Skeletal muscle satellite cell (primary cell): ENCODE results near the gene LRMDA.

ENCODE experiments used
- H3K27me3 ChIP-seq: 2 replicates; pipeline ENCODE4 v1.7.0; 2013; ENCODE audit warnings: low read length; ENCODE audit not compliant: control insufficient read depth, insufficient read depth
- H3K36me3 ChIP-seq: 2 replicates; pipeline ENCODE4 v1.7.0; 2013; ENCODE audit warnings: mild to moderate bottlenecking, control low read depth, low read length; ENCODE audit not compliant: insufficient read depth
- H3K4me1 ChIP-seq: 2 replicates; pipeline ENCODE4 v1.7.0; 2013; ENCODE audit warnings: low read length; ENCODE audit not compliant: control insufficient read depth, insufficient read depth
- H3K4me2 ChIP-seq: 2 replicates; pipeline ENCODE4 v1.7.0; 2013; ENCODE audit warnings: mild to moderate bottlenecking, low read length
- H3K4me3 ChIP-seq: 2 replicates; pipeline ENCODE4 v1.7.0; 2013; ENCODE audit warnings: low read length
- H3K9ac ChIP-seq: 2 replicates; pipeline ENCODE4 v1.7.0; 2013; ENCODE audit warnings: mild to moderate bottlenecking, low read depth, low read length, moderate library complexity
- H3K9me3 ChIP-seq: replicated peaks from 2 replicates; pipeline ENCODE4 v1.7.0; 2013; ENCODE audit warnings: mild to moderate bottlenecking, control low read depth, low read length

LRMDA gene

GRCh38 chr10:75657351-75657750 is 225.9 kb downstream of the LRMDA start:
- Histone ChIP-seq H3K36me3 (no peaks in the 10 kb centered on the region), H3K4me3 (no peak overlapping the region), H3K9me3 (no peaks in the 10 kb centered on the region), H3K27me3 (peaks cover 27% of the 10 kb centered on the region), H3K4me1 (no peaks in the 10 kb centered on the region), H3K4me2 (no peak overlapping the region), H3K9ac (no peak overlapping the region)

DNA sequence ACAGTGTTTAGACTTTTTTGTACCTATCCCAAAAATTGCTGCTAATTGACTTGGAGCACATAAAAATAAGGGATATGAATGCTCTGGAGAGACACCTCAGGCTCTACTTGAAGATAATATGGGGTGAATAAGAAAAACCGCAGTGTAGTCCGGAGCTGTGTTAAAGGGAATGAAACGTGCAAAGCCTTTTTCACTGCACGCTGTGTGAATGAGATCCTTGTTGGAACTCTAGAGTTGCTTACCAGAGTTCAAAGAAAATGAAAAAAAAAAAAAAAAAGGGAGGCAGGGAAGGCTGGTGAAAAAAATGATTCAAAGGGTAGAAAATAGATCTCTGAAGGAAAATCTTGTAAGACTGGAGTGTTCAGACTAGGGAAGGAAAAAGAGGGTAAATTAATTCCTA is 226.6 kb downstream of the LRMDA start:
- Histone ChIP-seq H3K9me3 (no peaks in the 10 kb centered on the region), H3K9ac (no peak overlapping the region), H3K36me3 (no peaks in the 10 kb centered on the region), H3K27me3 (peaks cover 27% of the 10 kb centered on the region), H3K4me1 (no peaks in the 10 kb centered on the region), H3K4me3 (no peak overlapping the region), H3K4me2 (no peak overlapping the region)

GRCh38 chr10:75658496-75658895 is 227.1 kb downstream of the LRMDA start:
- Histone ChIP-seq H3K27me3 (peaks cover 27% of the 10 kb centered on the region), H3K36me3 (no peaks in the 10 kb centered on the region), H3K9ac (no peak overlapping the region), H3K9me3 (no peaks in the 10 kb centered on the region), H3K4me2 (no peak overlapping the region), H3K4me3 (no peak overlapping the region), H3K4me1 (no peaks in the 10 kb centered on the region)

- Histone ChIP-seq H3K9me3 (no peaks in the 10 kb centered on the region), H3K4me3 (no peak overlapping the region), H3K4me2 (no peak overlapping the region), H3K4me1 (no peaks in the 10 kb centered on the region), H3K9ac (no peak overlapping the region), H3K36me3 (no peaks in the 10 kb centered on the region), H3K27me3 (peaks cover 27% of the 10 kb centered on the region)
These were observed 227.5 kb downstream of the LRMDA start for GRCh38 chr10:75658915-75659314.

GRCh38 chr10:75660823-75661222 is 229.4 kb downstream of the LRMDA start:
- Histone ChIP-seq H3K9me3 (no peaks in the 10 kb centered on the region), H3K4me1 (no peaks in the 10 kb centered on the region)

DNA sequence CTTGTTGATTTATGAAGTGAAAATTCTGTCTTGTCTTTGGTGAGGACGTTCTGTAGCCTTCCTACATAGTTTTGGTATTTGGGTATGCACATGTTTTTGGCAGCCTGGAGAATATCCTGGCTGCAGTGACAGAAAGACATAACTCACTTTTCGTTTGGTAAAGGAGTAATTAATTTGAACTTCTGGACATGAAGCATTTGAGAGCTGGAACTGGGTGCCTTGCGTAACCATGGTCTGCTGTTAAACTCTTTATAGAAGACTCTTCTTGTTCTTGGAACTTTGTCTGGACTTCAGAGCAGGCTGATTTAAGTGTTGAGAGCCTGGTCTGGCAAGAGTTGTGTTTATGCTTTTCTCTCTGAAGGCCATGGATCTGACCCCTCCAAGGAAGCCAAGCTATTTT is 231.3 kb downstream of the LRMDA start:
- Histone ChIP-seq H3K27me3 (peaks cover 24% of the 10 kb centered on the region), H3K9me3 (no peaks in the 10 kb centered on the region), H3K4me2 (no peak overlapping the region), H3K4me3 (no peak overlapping the region), H3K36me3 (no peaks in the 10 kb centered on the region), H3K4me1 (no peaks in the 10 kb centered on the region), H3K9ac (no peak overlapping the region)

More at GRCh38 chr10:75660823-75661222, 229.4 kb downstream of the LRMDA start:
- no peak overlapping the region for H3K4me3 ChIP-seq
- no peak overlapping the region for H3K9ac ChIP-seq
- no peak overlapping the region for H3K4me2 ChIP-seq
- H3K36me3 ChIP-seq = no peaks in the 10 kb centered on the region
- peaks cover 27% of the 10 kb centered on the region for H3K27me3 ChIP-seq

GRCh38 chr10:75663947-75664664 is 232.7 kb downstream of the LRMDA start:
- H3K4me1 ChIP-seq = no peaks in the 10 kb centered on the region
- no peak overlapping the region for H3K4me2 ChIP-seq
- no peak overlapping the region for H3K9ac ChIP-seq
- H3K4me3 ChIP-seq = no peak overlapping the region
- no peaks in the 10 kb centered on the region for H3K9me3 ChIP-seq
- H3K27me3 ChIP-seq = peaks cover 24% of the 10 kb centered on the region
- H3K36me3 ChIP-seq = no peaks in the 10 kb centered on the region

DNA sequence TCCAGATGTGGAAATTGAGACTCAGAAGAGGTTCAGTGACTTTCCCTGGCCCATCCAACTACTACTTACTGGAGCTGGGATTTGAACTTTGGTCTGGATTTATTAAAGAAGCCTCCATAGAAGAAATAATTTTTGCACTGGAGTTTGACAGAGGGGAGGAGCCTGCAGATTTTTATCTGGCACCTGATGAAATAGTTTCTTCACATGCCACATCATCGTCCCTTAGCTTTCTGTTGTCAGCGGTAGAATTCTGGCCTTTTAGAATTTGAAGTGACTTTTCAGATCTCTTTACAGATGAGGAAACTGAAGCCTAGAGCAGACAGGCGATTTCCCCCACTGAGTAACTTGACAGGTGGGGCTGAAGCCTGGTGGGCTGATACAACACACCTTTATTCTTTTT is 233.5 kb downstream of the LRMDA start:
- Histone ChIP-seq H3K9me3 (no peaks in the 10 kb centered on the region), H3K4me3 (no peak overlapping the region), H3K4me1 (no peaks in the 10 kb centered on the region)

DNA sequence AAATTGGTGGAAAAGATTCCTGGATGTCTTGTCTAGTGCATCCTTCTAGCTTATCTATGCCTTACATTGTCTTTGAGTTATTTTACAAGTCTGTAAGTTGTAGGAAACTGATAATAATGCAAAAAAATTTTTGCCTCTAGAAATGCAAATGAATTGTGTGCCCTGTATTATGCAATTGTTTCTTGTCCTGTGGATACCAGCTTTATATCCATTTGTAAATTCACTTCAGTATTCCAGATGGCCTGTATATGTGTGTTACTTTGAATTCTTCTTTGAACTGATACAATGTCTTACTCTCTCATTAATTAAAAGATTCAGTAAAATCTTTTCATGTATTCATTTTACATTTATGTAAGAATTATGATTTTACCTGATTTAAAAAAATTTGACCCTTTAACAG is 234.3 kb downstream of the LRMDA start:
- Histone ChIP-seq H3K36me3 (no peaks in the 10 kb centered on the region), H3K4me3 (no peak overlapping the region), H3K9me3 (no peaks in the 10 kb centered on the region), H3K9ac (no peak overlapping the region), H3K4me1 (no peaks in the 10 kb centered on the region), H3K27me3 (peaks cover 10% of the 10 kb centered on the region), H3K4me2 (no peak overlapping the region)

More for the DNA sequence above, 233.5 kb downstream of the LRMDA start:
- Histone ChIP-seq H3K27me3 (peaks cover 17% of the 10 kb centered on the region), H3K36me3 (no peaks in the 10 kb centered on the region), H3K9ac (no peak overlapping the region), H3K4me2 (no peak overlapping the region)

DNA sequence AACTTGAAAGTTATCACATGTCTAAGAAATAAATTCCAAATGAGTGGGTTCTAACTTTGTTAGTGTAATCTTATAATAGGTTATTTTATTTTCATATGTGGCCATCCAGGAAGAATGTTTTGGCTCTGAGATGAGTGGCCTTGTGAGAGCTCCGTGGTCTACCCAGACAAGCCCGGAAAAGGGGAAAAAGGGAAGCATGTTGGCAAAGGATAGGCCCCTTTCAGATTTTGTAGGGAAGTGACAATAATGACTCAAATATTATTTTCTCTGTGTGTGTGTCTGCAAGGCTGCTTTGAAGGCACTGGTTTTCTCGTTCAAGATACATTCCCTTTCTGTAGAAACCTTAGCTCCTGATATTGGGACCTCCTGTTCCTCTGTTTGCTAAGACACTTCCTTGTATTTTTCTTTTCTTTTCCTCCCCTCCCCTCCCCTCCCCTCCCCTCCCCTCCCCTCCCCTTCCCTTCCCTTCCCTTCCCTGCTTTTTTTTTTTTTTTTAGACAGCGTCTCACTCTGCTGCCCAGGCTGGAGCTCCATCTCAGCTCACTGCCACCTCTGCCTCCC is 240.8 kb downstream of the LRMDA start:
- Histone ChIP-seq H3K4me3 (no peak overlapping the region), H3K27me3 (peaks cover 14% of the 10 kb centered on the region), H3K9ac (no peak overlapping the region), H3K36me3 (no peaks in the 10 kb centered on the region), H3K4me1 (no peaks in the 10 kb centered on the region), H3K9me3 (no peaks in the 10 kb centered on the region), H3K4me2 (no peak overlapping the region)

DNA sequence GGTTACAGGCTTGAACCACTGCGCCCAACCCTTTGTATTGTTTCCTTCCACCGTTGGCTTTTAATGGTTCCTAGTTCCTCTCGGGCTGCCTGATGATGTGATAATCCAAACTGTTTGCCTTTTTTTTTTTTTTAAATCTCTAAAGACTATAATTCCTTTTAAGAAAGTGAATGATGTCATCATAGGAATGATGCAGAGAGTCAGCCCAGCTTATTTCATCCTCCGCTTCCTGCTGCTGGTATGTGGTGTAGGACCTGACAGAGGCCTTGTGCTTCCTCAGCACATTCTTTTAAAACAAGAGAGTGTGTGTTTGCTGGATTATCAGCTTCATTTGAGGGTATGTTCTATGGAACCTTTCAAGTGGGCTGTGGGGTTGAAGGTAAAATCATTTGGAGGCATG is 241.4 kb downstream of the LRMDA start:
- no peak overlapping the region for H3K4me3 ChIP-seq
- no peak overlapping the region for H3K4me2 ChIP-seq
- H3K4me1 ChIP-seq = no peaks in the 10 kb centered on the region
- H3K36me3 ChIP-seq = no peaks in the 10 kb centered on the region
- no peak overlapping the region for H3K9ac ChIP-seq
- no peaks in the 10 kb centered on the region for H3K9me3 ChIP-seq
- peaks cover 14% of the 10 kb centered on the region for H3K27me3 ChIP-seq

DNA sequence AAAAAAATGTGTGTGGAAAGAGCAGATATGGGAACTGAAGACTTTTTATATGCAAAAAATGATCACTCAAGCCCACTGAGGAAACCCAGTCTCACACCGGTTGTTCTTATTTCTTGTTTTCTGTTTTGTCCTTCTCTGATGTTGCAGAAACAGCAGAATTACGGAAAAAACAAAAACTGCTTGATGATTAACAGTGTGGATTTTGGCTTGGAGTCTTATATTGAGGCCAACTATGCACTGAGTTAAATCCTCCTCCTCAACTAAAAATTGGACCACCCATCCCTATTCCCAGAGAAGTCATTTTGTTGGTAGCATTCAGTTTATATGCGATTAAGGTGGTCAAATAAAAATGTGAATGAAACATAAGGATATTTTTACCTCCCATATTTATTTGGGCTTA is 246.1 kb downstream of the LRMDA start:
- H3K36me3 ChIP-seq = no peaks in the 10 kb centered on the region
- H3K9ac ChIP-seq = no peak overlapping the region
- no peaks in the 10 kb centered on the region for H3K9me3 ChIP-seq
- H3K27me3 ChIP-seq = peaks cover 8% of the 10 kb centered on the region
- H3K4me1 ChIP-seq = no peaks in the 10 kb centered on the region
- H3K4me2 ChIP-seq = no peak overlapping the region
- H3K4me3 ChIP-seq = no peak overlapping the region
